Mesendoderm (in vitro differentiated cells): Measurements from ENCODE around the gene CAMTA2.
A peak's percentile ranks its signal among the peaks of the same experiment; 100 is the strongest.

Experiments used
- DNase-seq: peaks from one replicate; pipeline ENCODE4 v3.0.0; 2013
- H2AK5ac ChIP-seq: 2 replicates; pipeline ENCODE4 v1.6.1; 2013; ENCODE audit warnings: low read length, inconsistent platforms
- H2BK120ac ChIP-seq: 2 replicates; pipeline ENCODE4 v1.6.1; 2013; ENCODE audit warnings: low read depth, mild to moderate bottlenecking, low read length, moderate library complexity, mixed read lengths
- H2BK15ac ChIP-seq: replicated peaks from 2 replicates; pipeline ENCODE4 v1.6.1; 2013; ENCODE audit warnings: low read depth, mild to moderate bottlenecking, moderate library complexity
- H2BK5ac ChIP-seq: 2 replicates; pipeline ENCODE4 v1.6.1; 2013; ENCODE audit warnings: low read length, inconsistent platforms
- H3K18ac ChIP-seq: 2 replicates; pipeline ENCODE4 v1.6.1; 2013; ENCODE audit warnings: mild to moderate bottlenecking, low read length, mixed read lengths
- H3K23ac ChIP-seq: one replicate; pipeline ENCODE4 v1.6.1; 2013; ENCODE audit warnings: low read length
- H3K27ac ChIP-seq: 2 replicates; pipeline ENCODE4 v1.5.1; 2013; ENCODE audit warnings: low read depth, mild to moderate bottlenecking, inconsistent platforms, low read length, moderate library complexity
- H3K27me3 ChIP-seq: 2 replicates; pipeline ENCODE4 v1.6.1; 2013; ENCODE audit warnings: low read length, control low read depth, mild to moderate bottlenecking, inconsistent platforms; ENCODE audit not compliant: insufficient read depth, poor library complexity
- H3K36me3 ChIP-seq: 2 replicates; pipeline ENCODE4 v1.6.1; 2013; ENCODE audit warnings: low read length, inconsistent platforms; ENCODE audit not compliant: control insufficient read depth, insufficient read depth
- H3K4ac ChIP-seq: one replicate; pipeline ENCODE4 v1.6.1; 2013; ENCODE audit warnings: low read depth, mild to moderate bottlenecking, low read length, moderate library complexity
- H3K4me1 ChIP-seq: 2 replicates; pipeline ENCODE4 v1.6.1; 2013; ENCODE audit warnings: low read depth, low read length, inconsistent platforms; ENCODE audit not compliant: control insufficient read depth
- H3K4me2 ChIP-seq: 2 replicates; pipeline ENCODE4 v1.6.1; 2013; ENCODE audit warnings: low read length
- H3K4me3 ChIP-seq: 2 replicates; pipeline ENCODE4 v1.5.1; 2013; ENCODE audit warnings: mild to moderate bottlenecking, low read length
- H3K56ac ChIP-seq: one replicate; pipeline ENCODE4 v1.6.1; 2013; ENCODE audit warnings: low read length
- H3K79me1 ChIP-seq: 2 replicates; pipeline ENCODE4 v1.6.1; 2013; ENCODE audit warnings: low read length, inconsistent platforms
- H3K79me2 ChIP-seq: 2 replicates; pipeline ENCODE4 v1.6.1; 2013; ENCODE audit warnings: mild to moderate bottlenecking, low read length; ENCODE audit not compliant: control insufficient read depth, insufficient read depth
- H3K9ac ChIP-seq: 2 replicates; pipeline ENCODE4 v1.6.1; 2013; ENCODE audit warnings: low read length, inconsistent platforms
- H4K5ac ChIP-seq: one replicate; pipeline ENCODE4 v1.6.1; 2013; ENCODE audit warnings: low read length
- H4K8ac ChIP-seq: one replicate; pipeline ENCODE4 v1.6.1; 2013; ENCODE audit warnings: low read depth, mild to moderate bottlenecking, control low read depth, low read length, moderate library complexity
- WGBS: extraction: QIAGEN DNeasy Blood & Tissue Kit; methylation state at CpG from one replicate; pipeline ENCODE4 v1.1.7; 2013; ENCODE audit warnings: low lambda C conversion rate, missing lambda C conversion rate; ENCODE audit not compliant: insufficient coverage; ENCODE audit errors: extremely low coverage; 5-methylcytosine and 5-hydroxymethylcytosine counted together

Gene CAMTA2

DNA sequence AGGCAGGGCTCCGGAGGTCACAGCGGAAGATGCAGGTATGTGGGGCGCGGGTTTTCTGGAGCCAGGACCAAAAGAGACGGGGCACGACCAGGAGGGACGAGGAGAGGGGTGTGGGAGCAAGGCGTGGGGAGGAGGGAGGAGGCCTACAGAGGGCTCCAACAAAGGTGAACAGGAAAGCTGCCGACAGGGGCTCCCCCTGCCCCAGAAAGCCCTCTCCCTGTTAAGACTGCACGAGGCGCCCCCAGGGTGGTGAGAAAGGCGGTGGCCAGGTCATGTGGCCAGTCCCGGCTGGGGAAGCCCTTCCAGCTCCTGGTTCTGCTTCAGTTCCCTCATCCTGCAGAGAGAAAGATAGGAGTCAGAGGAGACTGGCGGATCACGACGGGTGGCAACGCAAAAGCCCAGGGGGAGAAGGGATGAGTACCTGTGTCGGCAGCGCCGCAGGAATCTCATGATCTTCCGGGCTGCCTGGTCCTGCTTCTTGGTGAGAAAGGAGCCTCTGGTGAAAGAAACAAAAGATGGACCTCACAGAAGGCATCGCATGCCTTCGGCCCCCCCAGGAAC is 18.9 kb downstream of the CAMTA2 start:
- no peak overlapping the region for H2BK15ac ChIP-seq
- peak overlapping the region; percentile 76 for H3K9ac ChIP-seq
- no peak overlapping the region for H4K8ac ChIP-seq
- peak overlapping the region; percentile 96 for H2BK5ac ChIP-seq
- peaks cover 6% of the 10 kb centered on the region for H3K79me2 ChIP-seq
- peak; percentile 69 for DNase-seq
- peak overlapping the region; percentile 75 for H3K4ac ChIP-seq
- H4K5ac ChIP-seq: no peak overlapping the region
- H3K4me1 ChIP-seq: peaks cover 4% of the 10 kb centered on the region
- peak overlapping the region; percentile 91 for H3K4me2 ChIP-seq
- peak overlapping the region; percentile 90 for H2AK5ac ChIP-seq
- WGBS: no CpG with 5 or more reads among the region's 23 CpGs
- peak overlapping the region; percentile 82 for H3K18ac ChIP-seq
- peak overlapping the region; percentile 58 for H3K27ac ChIP-seq
- H3K27me3 ChIP-seq: no peaks in the 10 kb centered on the region
- no peaks in the 10 kb centered on the region for H3K36me3 ChIP-seq
- peak overlapping the region; percentile 34 for H3K23ac ChIP-seq
- peak overlapping the region; percentile 99 for H3K56ac ChIP-seq
- peak overlapping the region; percentile 15 for H2BK120ac ChIP-seq
- peak overlapping the region; percentile 83 for H3K4me3 ChIP-seq
- peaks cover 10% of the 10 kb centered on the region for H3K79me1 ChIP-seq

DNA sequence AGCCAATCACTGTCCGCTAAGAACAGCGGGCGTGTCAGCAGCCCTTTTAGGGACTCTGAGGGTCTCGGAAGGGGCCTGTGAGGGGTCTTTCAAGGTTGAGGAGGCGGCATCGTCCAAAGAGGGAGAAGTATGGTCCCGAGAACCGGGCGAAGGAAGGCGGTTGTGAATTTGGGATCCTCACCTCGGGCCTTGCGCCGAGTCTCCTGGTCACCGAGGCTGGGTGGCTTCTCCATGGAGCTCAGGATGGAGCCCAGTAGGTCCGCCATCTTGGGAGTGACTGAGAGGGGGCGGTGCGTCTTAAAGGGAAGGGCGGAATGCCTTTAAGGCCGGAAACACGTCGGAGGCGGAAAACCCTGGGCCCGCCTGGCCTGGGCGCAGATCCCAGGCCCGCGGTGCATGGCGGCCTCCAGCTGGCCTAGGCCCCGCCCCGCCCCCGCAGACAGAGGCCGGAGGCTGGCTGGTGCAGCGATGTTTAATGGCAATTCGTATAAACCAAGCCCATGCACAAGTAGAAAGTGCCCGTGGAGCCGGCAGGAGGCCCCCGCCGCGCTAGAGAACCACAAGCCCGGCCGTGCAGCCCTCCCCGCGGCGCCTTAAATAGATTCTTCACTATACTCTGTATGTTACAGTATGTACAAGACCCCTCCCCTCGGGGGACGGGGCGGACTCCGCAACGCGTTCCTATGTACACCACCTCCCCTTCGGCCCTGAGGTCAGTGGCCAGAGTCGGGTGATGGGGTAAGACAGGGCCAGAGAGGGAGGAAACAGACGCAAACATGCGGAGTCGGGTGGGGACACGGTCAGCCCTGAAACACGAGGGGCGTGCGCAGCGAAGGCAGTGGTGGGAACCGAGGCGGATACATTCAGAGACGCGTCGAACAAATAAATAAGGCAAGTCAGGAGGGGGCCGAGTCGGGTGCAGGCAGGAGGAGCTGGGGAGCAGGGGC is 19.7 kb downstream of the CAMTA2 start, which contains the start of gene SPAG7:
Gene SPAG7 (minus strand): TSS at position 279 of the 947 bp plus-strand sequence. CDS start 13 bp downstream, at position 266.
- Histone ChIP-seq H3K36me3 (no peaks in the 10 kb centered on the region), H2BK15ac (no peak within 1 kb of the TSS), H3K27ac (peak within 1 kb of the TSS; percentile 97)

GRCh38 chr17:4966844-4967538 is 20.5 kb downstream of the CAMTA2 start:
- Histone ChIP-seq H2BK5ac (peak overlapping the region; percentile 81), H3K4me1 (peaks cover 4% of the 10 kb centered on the region), H4K8ac (no peak overlapping the region), H2AK5ac (peak overlapping the region; percentile 68), H3K4me2 (peak overlapping the region; percentile 77), H2BK15ac (no peak overlapping the region), H3K18ac (peak overlapping the region; percentile 94), H3K36me3 (no peaks in the 10 kb centered on the region), H3K79me2 (peaks cover 6% of the 10 kb centered on the region), H3K27me3 (no peaks in the 10 kb centered on the region), H4K5ac (no peak overlapping the region), H2BK120ac (peak overlapping the region; percentile 45), H3K4me3 (peak overlapping the region; percentile 58), H3K79me1 (peaks cover 10% of the 10 kb centered on the region), H3K56ac (peak overlapping the region; percentile 96), H3K27ac (peak overlapping the region; percentile 97), H3K4ac (peak overlapping the region; percentile 74), H3K23ac (peak overlapping the region; percentile 81), H3K9ac (peak overlapping the region; percentile 94)
- WGBS: no CpG with 5 or more reads among the region's 42 CpGs
- peak; percentile 100 for DNase-seq

More for the DNA sequence above, 19.7 kb downstream of the CAMTA2 start, which contains the start of gene SPAG7:
- Histone ChIP-seq H4K8ac (no peak within 1 kb of the TSS), H3K27me3 (no peaks in the 10 kb centered on the region), H3K9ac (peak within 1 kb of the TSS; percentile 94), H3K18ac (peak within 1 kb of the TSS; percentile 94), H3K4me1 (peaks cover 4% of the 10 kb centered on the region), H3K79me2 (peaks cover 6% of the 10 kb centered on the region), H4K5ac (no peak within 1 kb of the TSS), H3K4me3 (peak within 1 kb of the TSS; percentile 83), H2BK5ac (peak within 1 kb of the TSS; percentile 96), H3K23ac (peak within 1 kb of the TSS; percentile 81), H3K79me1 (peaks cover 10% of the 10 kb centered on the region), H2BK120ac (peak within 1 kb of the TSS; percentile 45), H2AK5ac (peak within 1 kb of the TSS; percentile 68), H3K4me2 (peak within 1 kb of the TSS; percentile 91), H3K4ac (peak within 1 kb of the TSS; percentile 75), H3K56ac (peak within 1 kb of the TSS; percentile 99)
- DNase-seq: peak; percentile 97
- whole genome bisulfite sequencing: no CpG with 5 or more reads among the region's 66 CpGs

- Histone ChIP-seq H2BK120ac (no peak overlapping the region), H3K56ac (no peak overlapping the region), H3K18ac (no peak overlapping the region), H4K5ac (no peak overlapping the region), H3K9ac (no peak overlapping the region), H2BK5ac (no peak overlapping the region), H3K4me2 (no peak overlapping the region), H3K23ac (no peak overlapping the region), H3K4me1 (peaks cover 4% of the 10 kb centered on the region), H2BK15ac (no peak overlapping the region), H3K27me3 (no peaks in the 10 kb centered on the region), H3K36me3 (no peaks in the 10 kb centered on the region), H2AK5ac (no peak overlapping the region), H4K8ac (no peak overlapping the region), H3K79me2 (peaks cover 6% of the 10 kb centered on the region), H3K79me1 (peaks cover 10% of the 10 kb centered on the region), H3K27ac (no peak overlapping the region), H3K4me3 (no peak overlapping the region), H3K4ac (no peak overlapping the region)
- WGBS: no CpG with 5 or more reads among the region's 15 CpGs
- no peak for DNase-seq
Observed at GRCh38 chr17:4965311-4965986, 22.0 kb downstream of the CAMTA2 start.

DNA sequence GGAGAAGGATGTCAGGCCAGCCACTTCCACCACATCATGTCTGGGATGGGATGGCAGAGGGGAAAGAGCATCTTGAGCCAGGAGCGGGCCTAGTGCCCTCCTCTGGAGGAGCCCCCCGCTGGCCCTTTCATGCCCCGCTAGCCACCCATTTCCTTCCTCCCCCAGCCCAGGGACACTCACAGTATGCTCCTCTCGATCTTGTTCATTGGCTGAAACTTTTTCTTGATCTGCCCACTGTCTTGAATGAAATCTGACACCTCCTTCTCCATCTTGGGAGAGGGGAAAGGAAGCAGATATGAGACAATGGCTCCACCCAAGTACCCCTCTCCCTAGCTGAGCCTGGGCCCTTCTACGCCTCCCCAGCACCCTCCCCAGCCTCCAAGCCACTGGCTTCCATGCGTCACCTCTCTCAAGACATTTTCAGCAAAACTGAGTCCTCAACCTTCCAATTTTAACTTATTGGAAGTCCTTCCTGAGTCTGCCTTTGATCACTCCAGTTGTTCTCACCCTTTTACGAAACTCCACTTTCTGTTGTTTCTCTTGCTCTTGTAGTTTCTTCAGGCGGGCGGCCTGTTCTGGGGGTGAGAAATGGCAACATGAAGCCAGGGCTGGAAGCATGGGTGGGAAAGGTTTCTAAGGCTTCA is 27.1 kb downstream of the CAMTA2 start:
- no peaks in the 10 kb centered on the region for H3K27me3 ChIP-seq
- H3K36me3 ChIP-seq: peaks cover 4% of the 10 kb centered on the region

More for the DNA sequence above, 27.1 kb downstream of the CAMTA2 start:
- peaks cover 3% of the 10 kb centered on the region for H3K79me1 ChIP-seq
- no CpG with 5 or more reads among the region's 9 CpGs for WGBS
- no peak overlapping the region for H3K4me3 ChIP-seq
- peaks cover 1% of the 10 kb centered on the region for H3K79me2 ChIP-seq
- no peak overlapping the region for H3K4ac ChIP-seq
- H3K56ac ChIP-seq: peak overlapping the region; percentile 12
- no peak overlapping the region for H3K4me2 ChIP-seq
- H4K8ac ChIP-seq: no peak overlapping the region
- no peak overlapping the region for H2BK15ac ChIP-seq
- H3K23ac ChIP-seq: peak overlapping the region; percentile 31
- H4K5ac ChIP-seq: no peak overlapping the region
- peak; percentile 36 for DNase-seq
- H3K9ac ChIP-seq: no peak overlapping the region
- H3K18ac ChIP-seq: no peak overlapping the region
- no peak overlapping the region for H2BK5ac ChIP-seq
- no peak overlapping the region for H2AK5ac ChIP-seq
- H3K27ac ChIP-seq: no peak overlapping the region
- H2BK120ac ChIP-seq: no peak overlapping the region
- H3K4me1 ChIP-seq: no peaks in the 10 kb centered on the region
